ENCODE measurements around the gene ASB2. TPM values are rescaled to one million over a fixed set of nuclear protein-coding genes. Genes with fewer than 3 reads are reported as not detected.
A peak's percentile ranks its signal among the peaks of the same experiment; 100 is the strongest.

The ASB2 gene
- total RNA-seq, 8 experiments from 2014 or later = 0.07 to 2.1 (median 0.76) TPM

GRCh38 chr14:93893661-93894261 is 82.6 kb downstream of the ASB2 start:
- ATAC-seq (replicated peaks in 6 of 8) = peak in 5 of 8 experiments; percentile 66 to 83 (median 72)
- peak overlapping the region; percentile 44 to 75 for H3K27ac ChIP-seq

GRCh38 chr14:93892923-93893558 is 83.3 kb downstream of the ASB2 start:
- H3K27ac ChIP-seq = peak overlapping the region; percentile 2 to 75
- no peak overlapping the region for H3K4me3 ChIP-seq
- 0 to 80% (median 26%) methylated on average over 1 to 7 of the region's 13 CpGs; no CpG with 5 or more reads in 3 of the 10 experiments for WGBS, 10 experiments
- H3K4me1 ChIP-seq (replicated peaks in 1 of 2) = peaks cover 24 to 37% of the 10 kb centered on the region in 2 donors
- ATAC-seq (replicated peaks in 6 of 8) = peak in 7 of 8 experiments; percentile 25 to 88 (median 49)
- in situ Hi-C loops (cut with MboI; ENCODE audit: low pct_unique_long_range_greater_than_20kb in 2 of 9, low sequenced_read_pairs in 9 of 9, unreplicated experiment in 9 of 9) = loop anchor here in 2 of 9 experiments (25.0 kb wide), 1 partner anchor 231 kb away; no protein-coding TSS in a partner anchor

More at GRCh38 chr14:93893661-93894261, 82.6 kb downstream of the ASB2 start:
- Histone ChIP-seq H3K4me1 (replicated peaks in 1 of 2) (peaks cover 24 to 37% of the 10 kb centered on the region in 2 donors), H3K4me3 (no peak overlapping the region)
- WGBS, 10 experiments = 3 to 80% (median 46%) methylated on average over 4 to 10 of the region's 12 CpGs; no CpG with 5 or more reads in 3 of the 10 experiments
- in situ Hi-C loops (cut with MboI; ENCODE audit: low pct_unique_long_range_greater_than_20kb in 2 of 9, low sequenced_read_pairs in 9 of 9, unreplicated experiment in 9 of 9) = loop anchor here in 2 of 9 experiments (25.0 kb wide), 1 partner anchor 231 kb away; no protein-coding TSS in a partner anchor

- 18 to 80% (median 44%) methylated on average over 1 to 3 of the region's 5 CpGs; no CpG with 5 or more reads in 6 of the 10 experiments for WGBS, 10 experiments
- Histone ChIP-seq H3K4me3 (no peak overlapping the region), H3K4me1 (replicated peaks in 1 of 2) (peaks cover 24 to 35% of the 10 kb centered on the region in 2 donors), H3K27ac (no peak overlapping the region)
- in situ Hi-C loops (cut with MboI; ENCODE audit: low pct_unique_long_range_greater_than_20kb in 2 of 9, low sequenced_read_pairs in 9 of 9, unreplicated experiment in 9 of 9) = loop anchor here in 2 of 9 experiments (25.0 kb wide), 1 partner anchor 230 kb away; no protein-coding TSS in a partner anchor
- no peak for ATAC-seq (replicated peaks in 6 of 8)
These were observed 83.9 kb downstream of the ASB2 start for GRCh38 chr14:93892505-93892839.

GRCh38 chr14:93891756-93892504 is 84.4 kb downstream of the ASB2 start:
- Histone ChIP-seq H3K27ac (no peak overlapping the region), H3K4me1 (replicated peaks in 1 of 2) (peaks cover 24 to 35% of the 10 kb centered on the region in 2 donors), H3K4me3 (no peak overlapping the region)
- no peak for ATAC-seq (replicated peaks in 6 of 8)
- WGBS, 10 experiments = 0 to 100% (median 80%) methylated on average over 1 to 8 of the region's 15 CpGs; no CpG with 5 or more reads in 3 of the 10 experiments
- in situ Hi-C loops (cut with MboI; ENCODE audit: low pct_unique_long_range_greater_than_20kb in 2 of 9, low sequenced_read_pairs in 9 of 9, unreplicated experiment in 9 of 9) = loop anchor here in 2 of 9 experiments (25.0 kb wide), 1 partner anchor 230 kb away; no protein-coding TSS in a partner anchor

GRCh38 chr14:93889739-93890483 is 86.5 kb downstream of the ASB2 start:
- Histone ChIP-seq H3K4me3 (no peak overlapping the region), H3K4me1 (replicated peaks in 1 of 2) (peaks cover 18 to 28% of the 10 kb centered on the region in 2 donors), H3K27ac (no peak overlapping the region)
- 0 to 100% (median 71%) methylated on average over 1 to 4 of the region's 9 CpGs; no CpG with 5 or more reads in 2 of the 10 experiments for WGBS, 10 experiments
- ATAC-seq (replicated peaks in 6 of 8) = no peak
- in situ Hi-C loops (cut with MboI; ENCODE audit: low pct_unique_long_range_greater_than_20kb in 2 of 9, low sequenced_read_pairs in 9 of 9, unreplicated experiment in 9 of 9) = loop anchor here in 2 of 9 experiments (25.0 kb wide), 1 partner anchor 228 kb away; no protein-coding TSS in a partner anchor

- ATAC-seq (replicated peaks in 6 of 8) = no peak
- H3K4me3 ChIP-seq = no peak overlapping the region
- 9 to 100% (median 67%) methylated on average over 1 to 8 of the region's 12 CpGs; no CpG with 5 or more reads in 3 of the 10 experiments for WGBS, 10 experiments
- H3K27ac ChIP-seq = no peak overlapping the region
- in situ Hi-C loops (cut with MboI; ENCODE audit: low pct_unique_long_range_greater_than_20kb in 2 of 9, low sequenced_read_pairs in 9 of 9, unreplicated experiment in 9 of 9) = loop anchor here in 2 of 9 experiments (25.0 kb wide), 1 partner anchor 227 kb away; no protein-coding TSS in a partner anchor
- H3K4me1 ChIP-seq (replicated peaks in 1 of 2) = peaks cover 9 to 19% of the 10 kb centered on the region in 2 donors
These were observed 87.4 kb downstream of the ASB2 start for GRCh38 chr14:93888995-93889394.

GRCh38 chr14:93884950-93885349 is 91.4 kb downstream of the ASB2 start:
- Histone ChIP-seq H3K4me3 (no peak overlapping the region), H3K4me1 (replicated peaks in 1 of 2) (peaks cover 0 to 5% of the 10 kb centered on the region in 2 donors), H3K27ac (no peak overlapping the region)
- WGBS, 10 experiments = 80 to 100% (median 100%) methylated on average over 1 of the region's 1 CpG; no CpG with 5 or more reads in 5 of the 10 experiments
- in situ Hi-C loops (cut with MboI; ENCODE audit: low pct_unique_long_range_greater_than_20kb in 2 of 9, low sequenced_read_pairs in 9 of 9, unreplicated experiment in 9 of 9) = loop anchor here in 2 of 9 experiments (25.0 kb wide), 1 partner anchor 223 kb away; no protein-coding TSS in a partner anchor
- no peak for ATAC-seq (replicated peaks in 6 of 8)

Other genes starting within 250 kb of the ASB2 start
- 1 to 10 TPM in 5 of 8 experiments, under 1 TPM in 3; 0.15 to 2.5 (median 1.5) TPM for gene PRIMA1, start 188.1 kb downstream of the ASB2 start, total RNA-seq
- gene FAM181A, start 49.2 kb downstream of the ASB2 start, total RNA-seq = 10 to 100 TPM in 2 of 8 experiments, 1 to 10 TPM in 3, not detected in 3; 8.9 to 29.9 (median 9.9) TPM
- under 1 TPM in 2 of 8 experiments, not detected in 6; 0.08 to 0.66 TPM for gene CCDC197, start 20.7 kb upstream of the ASB2 start, total RNA-seq
- gene OTUB2, start 49.8 kb upstream of the ASB2 start, total RNA-seq = 1 to 10 TPM in 7 of 8 experiments, under 1 TPM in 1; 0.81 to 5.5 (median 3.9) TPM
- 100 to 1,000 TPM; 207 to 327 (median 243) TPM for gene DDX24, start 104.6 kb upstream of the ASB2 start, total RNA-seq
- gene IFI27L1, start 104.7 kb upstream of the ASB2 start, total RNA-seq = 10 to 100 TPM; 21.1 to 75.6 (median 30.4) TPM
- gene IFI27, start 134.2 kb upstream of the ASB2 start, total RNA-seq = 100 to 1,000 TPM in 2 of 8 experiments, 10 to 100 TPM in 1, 1 to 10 TPM in 5; 3.3 to 795 (median 8.7) TPM
- gene IFI27L2, start 153.0 kb upstream of the ASB2 start, total RNA-seq = 100 to 1,000 TPM in 3 of 8 experiments, 10 to 100 TPM in 5; 48.8 to 239 (median 90.8) TPM
- 10 to 100 TPM in 2 of 8 experiments, 1 to 10 TPM in 6; 2.1 to 13.8 (median 7.7) TPM for gene PPP4R4, start 197.8 kb upstream of the ASB2 start, total RNA-seq